Skeletal muscle tissue (tissue), 4 donors: ENCODE data around the gene THSD4. TPM values are rescaled to one million over a fixed set of nuclear protein-coding genes. Genes with fewer than 3 reads are reported as not detected.

Experiments
- H3K27ac ChIP-seq: one replicate; pipeline ENCODE4 v1.7.0; 2013; ENCODE audit warnings: mild to moderate bottlenecking, low read depth, low read length, inconsistent platforms
- H3K27me3 ChIP-seq, 3 donors: one replicate each; pipeline ENCODE4 v1.7.0; 2013; ENCODE audit warnings: low read length in 3 of 3; ENCODE audit not compliant: control insufficient read depth in 3 of 3, insufficient read depth in 3 of 3
- H3K36me3 ChIP-seq, 3 donors: one replicate each; pipeline ENCODE4 v1.7.0; 2013; ENCODE audit warnings: low read length in 3 of 3; ENCODE audit not compliant: control insufficient read depth in 3 of 3, insufficient read depth in 3 of 3
- H3K4me1 ChIP-seq, 3 donors: one replicate each; pipeline ENCODE4 v1.7.0; 2013; ENCODE audit warnings: low read length in 3 of 3, mild to moderate bottlenecking in 3 of 3; ENCODE audit not compliant: control insufficient read depth in 3 of 3, insufficient read depth in 3 of 3
- H3K4me3 ChIP-seq, 3 donors: one replicate each; pipeline ENCODE4 v1.7.0; 2013; ENCODE audit warnings: low read length in 3 of 3
- H3K9ac ChIP-seq, 3 donors: one replicate each; pipeline ENCODE4 v1.7.0; 2013; ENCODE audit warnings: low read length in 3 of 3, mild to moderate bottlenecking in 3 of 3, moderate library complexity in 2 of 3, low read depth in 1 of 3
- H3K9me3 ChIP-seq, 3 donors: one replicate each; pipeline ENCODE4 v1.7.0; 2013; ENCODE audit warnings: low read length in 3 of 3; ENCODE audit not compliant: control insufficient read depth in 3 of 3
- total RNA-seq: library from RNA; depleted of rRNA; stranded (reverse); fragments of >200 nt; gene quantifications from one replicate; pipeline ENCODE4 v1.2.3, GENCODE V29; 2014
- donor health status: Osteomylitis.

THSD4 gene
- total RNA-seq, 1 donor from 2014 or later: 15.7 TPM

- Histone ChIP-seq H3K4me3 (no peak overlapping the region), H3K4me1 (peaks cover 4 to 25% (median 14%) of the 10 kb centered on the region in 3 donors), H3K9me3 (no peaks in the 10 kb centered on the region), H3K36me3 (no peaks in the 10 kb centered on the region), H3K27ac (no peak overlapping the region), H3K27me3 (no peaks in the 10 kb centered on the region), H3K9ac (no peak overlapping the region)
These were observed 27.5 kb downstream of the THSD4 start for GRCh38 chr15:71142780-71143179.

DNA sequence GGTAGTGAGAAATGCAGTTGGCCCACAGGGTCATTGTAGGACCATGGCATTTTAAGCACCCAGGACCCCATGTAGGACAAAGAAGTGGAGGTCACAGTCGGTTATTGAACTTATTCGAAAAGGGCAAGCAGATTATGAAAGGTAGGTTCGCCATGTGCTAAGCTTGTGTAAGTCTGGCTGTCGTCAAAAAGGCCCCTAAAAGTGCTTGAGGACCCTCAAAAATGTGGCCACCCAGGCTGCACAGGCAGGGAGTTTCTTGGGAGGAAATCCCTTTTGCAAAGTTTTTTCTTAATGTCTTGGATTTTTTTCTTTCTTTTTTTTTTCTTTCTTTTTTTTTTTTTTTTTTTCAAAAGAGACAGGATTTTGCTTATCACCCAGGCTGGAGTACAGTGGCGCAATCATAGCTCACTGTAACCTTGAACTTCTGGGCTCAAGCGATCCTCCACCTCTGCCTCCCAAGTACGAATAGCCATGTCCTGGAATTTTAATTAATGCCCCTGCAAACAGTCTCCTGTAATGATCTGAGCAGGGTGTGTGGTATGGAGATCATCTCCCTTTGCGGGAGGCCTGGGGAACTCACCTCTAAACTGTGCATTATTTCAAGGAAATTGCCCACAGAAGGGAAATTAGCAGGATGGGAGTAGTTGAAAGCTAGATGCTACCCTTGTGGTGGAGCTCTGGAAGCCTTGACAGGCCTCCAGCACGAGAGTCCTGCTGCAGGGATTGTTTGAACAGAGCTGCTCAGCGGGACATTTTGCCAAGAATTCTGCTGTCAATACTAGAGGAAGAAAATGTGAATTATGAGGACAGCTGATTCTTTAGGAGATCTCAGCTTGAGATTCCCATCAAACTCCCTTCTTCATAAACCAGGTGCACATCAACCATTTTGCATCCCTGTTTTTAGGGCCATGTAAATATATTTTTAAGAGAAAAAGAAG, 28.4 kb downstream of the THSD4 start:
- Histone ChIP-seq H3K36me3 (no peaks in the 10 kb centered on the region), H3K27me3 (no peaks in the 10 kb centered on the region), H3K4me3 (no peak overlapping the region), H3K4me1 (peaks cover 6 to 33% (median 21%) of the 10 kb centered on the region in 3 donors), H3K9me3 (no peaks in the 10 kb centered on the region), H3K27ac (no peak overlapping the region), H3K9ac (no peak overlapping the region)

DNA sequence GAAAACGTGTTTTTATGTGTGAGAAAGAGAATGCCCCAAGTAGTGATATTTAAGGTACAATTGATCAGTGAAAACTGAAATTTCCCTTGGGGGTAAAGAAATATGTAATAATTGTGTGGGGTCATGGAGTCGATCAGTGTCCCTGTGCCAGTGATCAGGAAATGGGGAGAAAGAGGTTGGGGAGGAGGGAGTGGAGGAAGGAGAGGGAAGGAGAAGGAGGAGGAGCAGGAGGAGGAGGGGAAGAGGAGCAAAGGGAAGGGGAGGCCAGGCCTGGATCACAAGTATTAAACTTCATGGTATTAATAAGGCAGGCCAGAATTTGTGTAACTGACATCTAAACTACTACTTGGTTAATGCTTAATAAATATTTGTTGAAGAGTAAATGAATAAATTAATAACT, 30.4 kb downstream of the THSD4 start:
- no peak overlapping the region for H3K27ac ChIP-seq
- H3K9me3 ChIP-seq: no peaks in the 10 kb centered on the region
- H3K4me3 ChIP-seq: no peak overlapping the region
- no peaks in the 10 kb centered on the region for H3K27me3 ChIP-seq
- H3K36me3 ChIP-seq: no peaks in the 10 kb centered on the region
- peaks cover 14 to 52% (median 27%) of the 10 kb centered on the region in 3 donors for H3K4me1 ChIP-seq
- H3K9ac ChIP-seq: no peak overlapping the region

- Histone ChIP-seq H3K27me3 (no peaks in the 10 kb centered on the region), H3K9me3 (no peaks in the 10 kb centered on the region), H3K4me3 (no peak overlapping the region), H3K4me1 (peaks cover 14 to 52% (median 27%) of the 10 kb centered on the region in 3 donors), H3K27ac (no peak overlapping the region), H3K9ac (no peak overlapping the region), H3K36me3 (no peaks in the 10 kb centered on the region)
These were observed 31.3 kb downstream of the THSD4 start for GRCh38 chr15:71146580-71146982.

GRCh38 chr15:71148048-71148447, 32.8 kb downstream of the THSD4 start:
- Histone ChIP-seq H3K9ac (peak overlapping the region in 2 of 3 donors; percentile 7 to 66), H3K9me3 (no peaks in the 10 kb centered on the region), H3K27ac (peak overlapping the region; percentile 62), H3K4me1 (peaks cover 14 to 47% (median 24%) of the 10 kb centered on the region in 3 donors), H3K27me3 (no peaks in the 10 kb centered on the region), H3K4me3 (no peak overlapping the region), H3K36me3 (no peaks in the 10 kb centered on the region)

DNA sequence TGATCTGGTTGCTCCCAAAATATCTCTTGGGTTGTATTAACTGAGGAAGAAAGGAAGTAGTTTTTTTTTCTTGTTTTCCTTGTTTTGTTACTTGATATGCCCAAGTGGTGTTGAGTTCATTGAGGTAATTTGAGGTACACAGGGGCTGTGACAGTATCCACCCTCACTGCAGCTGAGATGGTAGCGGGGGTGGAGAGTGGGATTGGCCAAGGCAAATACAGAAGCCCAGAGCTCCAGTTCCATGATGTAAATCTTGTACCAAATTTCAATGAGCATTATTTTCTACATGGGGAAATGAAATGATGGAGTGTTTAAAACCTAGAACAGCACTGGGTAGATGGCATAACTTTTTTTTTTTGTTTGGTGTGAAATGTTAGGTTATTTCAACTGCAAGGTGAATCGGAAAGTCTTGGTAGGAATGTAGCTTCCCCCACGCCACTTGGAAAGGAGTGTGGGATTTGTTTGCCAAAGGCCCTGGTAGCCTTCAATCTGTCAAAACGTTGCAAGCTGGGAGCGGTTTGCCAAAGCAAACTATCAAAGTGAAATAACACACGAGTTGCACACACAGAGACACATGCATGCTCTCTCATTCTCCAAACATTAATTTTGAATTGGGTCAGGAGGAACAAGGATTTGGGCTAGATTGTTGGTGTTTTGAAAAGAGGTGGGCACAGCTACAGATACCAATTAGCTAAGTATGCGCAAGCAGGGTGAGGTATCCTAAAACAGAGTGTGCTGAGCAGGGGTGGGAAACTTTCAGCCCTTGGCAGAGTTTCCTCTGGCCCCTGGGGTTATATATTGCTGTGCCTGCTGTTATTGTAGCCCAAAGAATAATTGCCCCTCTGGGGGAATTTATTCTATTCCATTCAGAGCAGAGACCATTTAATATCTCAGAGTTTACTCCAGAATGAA, 34.6 kb downstream of the THSD4 start:
- Histone ChIP-seq H3K9me3 (no peaks in the 10 kb centered on the region), H3K27ac (peak overlapping the region; percentile 52), H3K36me3 (no peaks in the 10 kb centered on the region), H3K4me1 (peaks cover 14 to 54% (median 24%) of the 10 kb centered on the region in 3 donors), H3K4me3 (no peak overlapping the region), H3K9ac (peak overlapping the region in 2 of 3 donors; percentile 18 to 42), H3K27me3 (no peaks in the 10 kb centered on the region)

DNA sequence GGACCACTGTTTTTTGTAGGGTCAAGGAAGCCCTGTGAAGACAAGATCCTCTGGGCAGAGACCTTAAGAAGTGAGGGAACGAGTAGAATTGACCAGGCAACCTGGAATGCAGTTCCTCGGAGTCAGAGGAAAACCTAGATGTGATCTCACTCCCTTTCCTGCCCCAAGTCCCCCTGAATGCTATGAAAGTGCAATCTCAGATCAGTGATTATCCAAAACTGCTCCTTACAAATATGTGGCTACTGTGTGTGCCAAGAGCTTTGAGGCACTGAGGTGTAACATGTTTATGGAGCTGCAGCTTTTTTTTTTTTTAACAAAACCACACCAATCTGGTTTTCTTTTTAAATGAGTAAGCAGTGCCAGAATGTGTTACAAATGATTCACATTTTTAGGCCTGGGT, 35.8 kb downstream of the THSD4 start:
- H3K36me3 ChIP-seq: no peaks in the 10 kb centered on the region
- H3K27ac ChIP-seq: no peak overlapping the region
- H3K4me3 ChIP-seq: no peak overlapping the region
- no peaks in the 10 kb centered on the region for H3K9me3 ChIP-seq
- no peak overlapping the region for H3K9ac ChIP-seq
- no peaks in the 10 kb centered on the region for H3K27me3 ChIP-seq
- H3K4me1 ChIP-seq: peaks cover 14 to 54% (median 24%) of the 10 kb centered on the region in 3 donors

GRCh38 chr15:71152542-71152941, 37.3 kb downstream of the THSD4 start:
- Histone ChIP-seq H3K27me3 (no peaks in the 10 kb centered on the region), H3K9ac (no peak overlapping the region), H3K4me1 (peaks cover 14 to 46% (median 20%) of the 10 kb centered on the region in 3 donors), H3K27ac (no peak overlapping the region), H3K36me3 (no peaks in the 10 kb centered on the region), H3K9me3 (no peaks in the 10 kb centered on the region), H3K4me3 (no peak overlapping the region)

DNA sequence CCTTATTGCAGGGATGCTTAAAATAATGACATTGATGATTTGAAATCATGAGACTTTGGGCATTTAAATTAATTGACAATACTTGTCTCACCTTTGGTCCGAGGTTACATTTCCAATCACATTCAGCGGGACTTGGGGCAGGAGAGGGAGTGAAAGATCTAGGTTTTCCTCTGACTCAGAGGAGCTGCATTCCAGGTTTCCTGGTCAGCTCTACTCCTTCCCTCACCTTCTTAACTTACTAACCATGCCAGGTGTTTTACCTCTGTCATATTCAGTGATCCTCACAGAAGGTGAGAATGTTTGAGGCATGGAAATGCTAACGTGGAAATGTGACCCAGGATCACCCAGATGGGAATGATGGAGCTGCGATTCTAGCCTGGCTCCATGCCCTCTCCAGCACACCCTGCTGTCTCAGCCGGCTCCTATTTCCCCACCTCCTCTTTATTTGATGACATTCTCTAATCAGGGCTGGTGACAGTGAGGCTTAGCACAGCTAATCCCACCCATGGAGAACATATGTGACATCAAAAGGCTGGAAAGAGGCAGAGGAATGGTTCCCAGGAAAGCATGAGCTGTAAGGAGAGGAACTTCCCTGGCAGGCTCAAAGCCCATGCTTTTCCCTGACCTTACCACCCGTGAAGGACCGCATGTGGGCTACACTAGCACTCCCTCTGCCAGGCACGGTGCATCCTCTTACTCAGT, 38.7 kb downstream of the THSD4 start:
- H3K9me3 ChIP-seq: no peaks in the 10 kb centered on the region
- no peak overlapping the region for H3K4me3 ChIP-seq
- H3K27ac ChIP-seq: no peak overlapping the region
- H3K9ac ChIP-seq: peak overlapping the region in 1 of 3 donors; percentile 11
- H3K4me1 ChIP-seq: peaks cover 11 to 32% (median 12%) of the 10 kb centered on the region in 3 donors
- no peaks in the 10 kb centered on the region for H3K36me3 ChIP-seq
- H3K27me3 ChIP-seq: no peaks in the 10 kb centered on the region
